Heart right ventricle (tissue), 16 donors: ENCODE measurements around the gene KIF1B. TPM values are rescaled to one million over a fixed set of nuclear protein-coding genes. Genes with fewer than 3 reads are reported as not detected.

ENCODE experiments used
- ATAC-seq, 8 donors: fragments of 200-7000 bp; cut with Tn5 transposase; one replicate each; pipeline ENCODE4 v1.9.1; 2020; ENCODE audit warnings: mild to moderate bottlenecking in 8 of 8, moderate library complexity in 8 of 8, moderate number of reproducible peaks in 1 of 8
- DNase-seq, 2 donors: peaks; one replicate each; pipeline ENCODE4 v3.0.0-alpha.2; 2020
- H3K27ac ChIP-seq, 10 donors: fragments of 200-600 bp; sonication (generic) in 2 of 10; one replicate each; pipeline versions ENCODE4 v1.5.0 to v1.8.0; 2020 to 2022; ENCODE audit warnings: mild to moderate bottlenecking in 3 of 10
- H3K27me3 ChIP-seq, 7 donors: fragments of 200-600 bp; one replicate each; pipeline ENCODE4 v1.8.0; 2021 to 2022; ENCODE audit warnings: mild to moderate bottlenecking in 2 of 7
- H3K36me3 ChIP-seq, 9 donors: fragments of 200-600 bp; sonication (generic) in 1 of 9; one replicate each; pipeline versions ENCODE4 v1.5.0 to v1.8.0; 2020 to 2022; ENCODE audit warnings: mild to moderate bottlenecking in 2 of 9
- H3K4me1 ChIP-seq, 9 donors: fragments of 200-600 bp; sonication (generic) in 1 of 9; one replicate each; pipeline versions ENCODE4 v1.5.0 to v1.8.0; 2020 to 2022; ENCODE audit warnings: mild to moderate bottlenecking in 4 of 9
- H3K4me3 ChIP-seq, 10 donors: fragments of 200-600 bp; sonication (generic) in 2 of 10; one replicate each; pipeline versions ENCODE4 v1.5.0 to v1.8.0; 2020 to 2022; ENCODE audit warnings: mild to moderate bottlenecking in 7 of 10, moderate library complexity in 2 of 10
- H3K9me3 ChIP-seq, 11 donors: fragments of 200-600 bp in 10 of 11; sonication (generic) in 2 of 11; one replicate each; pipeline versions ENCODE4 v1.5.0 to v1.8.0; 2013 to 2022; ENCODE audit warnings: mild to moderate bottlenecking in 2 of 11, control low read depth in 1 of 11, moderate library complexity in 1 of 11
- WGBS, 2 donors: extraction: QIAGEN DNeasy Blood & Tissue Kit; methylation state at CpG; one replicate each; pipeline ENCODE4 v1.1.7; 2013; ENCODE audit warnings: inconsistent platforms in 1 of 2; 5-methylcytosine and 5-hydroxymethylcytosine counted together
- intact Hi-C, 10 donors: fragments of 100-400 bp; cut with DNase I; formaldehyde crosslinking; loops; one replicate each; pipeline versions ENCODE4 v1.11.1 to v1.14.2; 2022
- polyA plus RNA-seq, 2 donors: library from polyadenylated mRNA; stranded (reverse); fragments of 200-250 nt; gene quantifications; one replicate each; pipeline ENCODE4 v1.2.3, GENCODE V29; 2013
- total RNA-seq, 10 donors: library from RNA; stranded (reverse); fragmentation: NEBNext Ultra II Directional in 3 of 10; extraction: Animal tissue kit (Norgen Biotek cat#: 25700) in 3 of 10; gene quantifications; one replicate each; pipeline versions ENCODE4 v1.2.1 to v1.2.4, GENCODE V29; 2021 to 2023
- TF ChIP-seq, protein P1 (sequence below), 9 donors: fragments of 200-600 bp; sonication (generic) in 2 of 9; IDR thresholded peaks; one replicate each; pipeline versions ENCODE4 v1.5.0 to v1.8.0; 2021 to 2022; ENCODE audit warnings: antibody characterized with exemption in 9 of 9, mild to moderate bottlenecking in 5 of 9, moderate library complexity in 1 of 9
- donor health status: Arrhythmogenic right ventricular cardiomyopathy.
- donor health status: ischemic (EF 13 %, LVEDD 7.1; RV severe dilation, severe dysfunction).
- donor health status: healthy with polysubstance abuse.
- donor health status: DM: no; HTN: yes; CAD: no.
- donor health status: DM: no; HTN: no; CAD: no.
- donor health status: ischemic (EF 25% LVEDD 6.9; RV normal size, moderate dysfunction).
- donor health status: ischemic (EF 25% LVEDD 5.7; RV mildly dilated, moderate dysfunction).
- donor health status: healthy.
- donor health status: DM: yes; HTN: yes; CAD: no.
- donor health status: Ischemic cardiomyopathy.
- donor health status: ischemic (EF 35%, LVEDD 5.7; RV mildly dilated, moderate dysfunction).
- donor health status: nonischemic (EF 11% LVEDD 7.7; RV severe dilation, severe dysfunction).
- donor health status: DM: yes; HTN: yes; CAD: no.
- donor health status: PGD.
- donor health status: ischemic (EF 29% LVEDD 5.4; RV normal size, mild dysfunction).
- donor health status: nonischemic (EF 23%, LVEDD 6.1; RV moderate dilation, normal function).

Gene KIF1B
- total and polyA plus RNA-seq, 12 donors = 21.6 to 107 (median 87.5) TPM

DNA sequence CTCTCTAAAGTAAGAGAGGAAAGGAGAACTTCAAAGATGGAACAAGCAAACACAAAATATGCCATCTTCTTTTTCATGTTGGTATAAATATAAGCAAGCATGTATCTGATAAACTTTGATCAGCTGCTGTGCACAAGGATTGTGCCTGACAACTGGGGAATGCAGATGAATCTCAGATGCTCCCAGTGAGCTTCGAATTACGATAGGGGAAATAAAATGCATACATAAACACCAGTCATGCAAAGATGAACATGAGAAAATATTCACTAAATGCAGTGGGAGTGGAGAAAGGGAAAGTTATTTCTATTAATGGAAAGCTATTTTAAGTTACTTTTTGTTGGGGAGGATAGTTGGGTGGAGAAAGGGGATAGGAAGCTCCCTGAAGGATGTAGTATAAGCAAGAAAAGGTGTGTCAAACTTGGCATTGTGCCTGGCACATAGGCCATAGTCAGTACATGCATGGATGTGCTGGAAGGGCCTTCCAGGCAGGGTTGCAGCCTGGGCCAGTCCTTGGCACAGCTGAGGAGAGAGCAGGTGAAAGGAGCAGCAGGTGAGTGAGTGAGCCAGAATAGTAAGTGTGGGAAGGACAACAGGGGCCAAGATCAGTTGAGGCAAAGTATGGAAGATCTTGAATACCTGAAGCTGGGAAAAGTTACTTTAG lies 130.7 kb downstream of the KIF1B start:
- no peaks in the 10 kb centered on the region for H3K9me3 ChIP-seq
- intact Hi-C loops = no loop called here
- H3K4me1 ChIP-seq = peaks cover 0 to 26% (median 22%) of the 10 kb centered on the region in 9 donors
- H3K4me3 ChIP-seq = no peak overlapping the region
- H3K27me3 ChIP-seq = no peaks in the 10 kb centered on the region
- no peak for ATAC-seq
- peaks cover 0 to 99% (median 45%) of the 10 kb centered on the region in 9 donors for H3K36me3 ChIP-seq
- no peak overlapping the region for H3K27ac ChIP-seq
- TF ChIP-seq, protein P1, sequence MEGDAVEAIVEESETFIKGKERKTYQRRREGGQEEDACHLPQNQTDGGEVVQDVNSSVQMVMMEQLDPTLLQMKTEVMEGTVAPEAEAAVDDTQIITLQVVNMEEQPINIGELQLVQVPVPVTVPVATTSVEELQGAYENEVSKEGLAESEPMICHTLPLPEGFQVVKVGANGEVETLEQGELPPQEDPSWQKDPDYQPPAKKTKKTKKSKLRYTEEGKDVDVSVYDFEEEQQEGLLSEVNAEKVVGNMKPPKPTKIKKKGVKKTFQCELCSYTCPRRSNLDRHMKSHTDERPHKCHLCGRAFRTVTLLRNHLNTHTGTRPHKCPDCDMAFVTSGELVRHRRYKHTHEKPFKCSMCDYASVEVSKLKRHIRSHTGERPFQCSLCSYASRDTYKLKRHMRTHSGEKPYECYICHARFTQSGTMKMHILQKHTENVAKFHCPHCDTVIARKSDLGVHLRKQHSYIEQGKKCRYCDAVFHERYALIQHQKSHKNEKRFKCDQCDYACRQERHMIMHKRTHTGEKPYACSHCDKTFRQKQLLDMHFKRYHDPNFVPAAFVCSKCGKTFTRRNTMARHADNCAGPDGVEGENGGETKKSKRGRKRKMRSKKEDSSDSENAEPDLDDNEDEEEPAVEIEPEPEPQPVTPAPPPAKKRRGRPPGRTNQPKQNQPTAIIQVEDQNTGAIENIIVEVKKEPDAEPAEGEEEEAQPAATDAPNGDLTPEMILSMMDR (IDR thresholded peaks at IDR 0.05) = no peak
- DNase-seq = no peak
- 83 to 86% methylated on average over 2 of the region's 2 CpGs for WGBS, 2 donors

DNA sequence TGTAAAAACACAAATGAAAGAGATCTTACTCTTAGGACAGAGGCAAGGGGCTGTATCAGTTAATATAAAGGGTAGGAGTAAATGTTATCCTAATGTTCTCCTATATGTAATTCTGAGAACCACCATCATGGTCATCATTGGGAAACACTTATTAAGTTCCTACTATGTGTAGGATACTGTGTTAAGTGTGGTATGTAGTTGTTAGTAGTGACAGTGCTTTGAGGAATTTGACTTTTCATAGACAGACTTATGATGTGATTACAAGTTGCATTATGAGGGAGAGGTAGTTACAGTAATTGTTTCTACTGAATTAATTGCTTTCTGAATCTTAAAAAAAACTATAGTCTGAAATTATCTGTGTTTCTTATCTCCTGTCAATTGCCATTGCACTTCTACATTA lies 136.7 kb downstream of the KIF1B start:
- Histone ChIP-seq H3K4me3 (no peak overlapping the region), H3K27ac (no peak overlapping the region), H3K36me3 (peaks cover 0 to 99% (median 49%) of the 10 kb centered on the region in 9 donors), H3K9me3 (no peaks in the 10 kb centered on the region), H3K4me1 (no peaks in the 10 kb centered on the region), H3K27me3 (no peaks in the 10 kb centered on the region)
- intact Hi-C loops = no loop called here
- TF ChIP-seq, protein P1 (IDR thresholded peaks at IDR 0.05) = no peak
- DNase-seq (no peak), ATAC-seq (no peak)

DNA sequence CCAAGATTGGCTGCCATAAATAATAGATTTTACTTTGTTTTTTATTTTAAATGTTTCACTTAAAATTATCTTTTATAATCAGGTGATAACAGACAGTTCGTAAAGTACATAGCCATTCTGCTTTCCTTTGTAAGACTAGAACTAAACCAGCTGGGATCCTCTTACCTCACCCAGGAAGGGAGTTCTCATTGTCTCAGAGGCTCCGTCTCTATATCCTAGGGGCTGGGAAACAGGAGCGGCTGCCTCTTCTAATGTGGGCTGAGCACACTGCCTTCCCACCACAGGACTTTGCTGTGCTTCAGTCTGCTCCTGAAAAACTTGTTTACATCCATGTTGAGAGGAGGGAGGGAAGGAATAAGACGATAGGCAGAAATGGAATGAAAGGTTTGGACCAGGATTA lies 142.9 kb downstream of the KIF1B start:
- 64% methylated on average over 4 of the region's 4 CpGs for WGBS, 2 donors
- DNase-seq = no peak
- no peak overlapping the region for H3K4me3 ChIP-seq
- H3K27me3 ChIP-seq = no peaks in the 10 kb centered on the region
- TF ChIP-seq, protein P1 (IDR thresholded peaks at IDR 0.05) = no peak
- peaks cover 0 to 90% (median 9%) of the 10 kb centered on the region in 9 donors for H3K36me3 ChIP-seq
- H3K27ac ChIP-seq = no peak overlapping the region
- no peaks in the 10 kb centered on the region for H3K4me1 ChIP-seq
- intact Hi-C loops = no loop called here
- ATAC-seq = no peak
- no peaks in the 10 kb centered on the region for H3K9me3 ChIP-seq

DNA sequence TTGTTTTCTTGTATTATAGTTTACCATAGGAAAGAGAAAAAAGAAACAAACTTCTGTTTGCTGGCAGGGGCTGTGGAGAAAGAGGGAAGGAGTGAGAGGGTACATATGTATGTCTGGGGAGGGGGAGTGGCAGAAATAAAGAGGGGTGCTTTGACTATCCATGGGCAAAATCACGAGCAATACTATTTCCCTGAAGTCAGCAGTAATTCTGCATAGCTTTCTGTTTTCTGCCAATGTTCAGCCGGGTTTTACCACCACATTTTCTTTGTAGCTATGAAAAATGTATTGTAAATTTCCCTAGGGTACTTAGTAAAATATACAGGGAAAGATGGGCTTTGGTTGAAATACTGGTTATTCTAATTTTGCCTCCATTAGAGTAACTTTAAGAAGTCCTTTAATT lies 143.3 kb downstream of the KIF1B start:
- Histone ChIP-seq H3K36me3 (peaks cover 0 to 86% (median 6%) of the 10 kb centered on the region in 9 donors), H3K27ac (no peak overlapping the region), H3K9me3 (no peaks in the 10 kb centered on the region), H3K4me1 (no peaks in the 10 kb centered on the region), H3K27me3 (no peaks in the 10 kb centered on the region), H3K4me3 (no peak overlapping the region)
- DNase-seq (no peak), ATAC-seq (no peak)
- 70 to 77% methylated on average over 2 of the region's 2 CpGs for WGBS, 2 donors
- TF ChIP-seq, protein P1 (IDR thresholded peaks at IDR 0.05) = no peak
- intact Hi-C loops = no loop called here
